ENCODE measurements around the gene ADGRB2. TPM values are rescaled to one million over a fixed set of nuclear protein-coding genes. Genes with fewer than 3 reads are reported as not detected.

The ADGRB2 gene
- total RNA-seq, 3 donors from 2014 or later, result 0.18 to 0.68 (median 0.65) TPM

DNA sequence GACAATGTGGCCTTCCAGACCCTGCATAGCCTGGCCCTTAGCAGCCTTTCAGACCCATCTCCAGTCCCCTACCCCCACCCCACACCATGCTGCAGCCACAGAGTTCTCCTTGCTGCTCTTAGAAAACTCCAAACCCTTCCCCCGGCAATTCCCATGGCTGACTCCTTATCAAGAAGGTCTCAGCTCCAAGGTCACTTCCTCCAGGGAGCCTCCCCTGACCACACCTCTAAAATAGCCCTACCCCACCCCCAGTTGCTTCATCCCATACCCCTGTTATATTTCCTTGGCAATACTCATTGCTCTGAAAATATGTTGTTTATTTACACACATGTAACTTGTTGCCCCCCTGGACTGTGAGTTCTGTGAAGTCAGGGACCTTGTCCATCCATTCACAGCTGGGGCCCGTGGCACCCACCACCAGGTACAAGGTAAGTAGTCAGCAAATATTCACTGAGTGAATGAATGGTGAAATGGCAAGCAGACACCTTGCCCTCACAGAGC is 4.3 kb upstream of the ADGRB2 start:
- DNase-seq (no peak), ATAC-seq (no peak)
- Mint-ChIP-seq H3K4me1 (ENCODE audit: low read depth) (peaks cover 51% of the 10 kb centered on the region), H3K36me3 (ENCODE audit: insufficient read depth) (no peaks in the 10 kb centered on the region), H3K4me3 (no peak overlapping the region), H3K9me3 (no peaks in the 10 kb centered on the region), H3K27me3 (ENCODE audit: low read depth) (peaks cover 9% of the 10 kb centered on the region)

DNA sequence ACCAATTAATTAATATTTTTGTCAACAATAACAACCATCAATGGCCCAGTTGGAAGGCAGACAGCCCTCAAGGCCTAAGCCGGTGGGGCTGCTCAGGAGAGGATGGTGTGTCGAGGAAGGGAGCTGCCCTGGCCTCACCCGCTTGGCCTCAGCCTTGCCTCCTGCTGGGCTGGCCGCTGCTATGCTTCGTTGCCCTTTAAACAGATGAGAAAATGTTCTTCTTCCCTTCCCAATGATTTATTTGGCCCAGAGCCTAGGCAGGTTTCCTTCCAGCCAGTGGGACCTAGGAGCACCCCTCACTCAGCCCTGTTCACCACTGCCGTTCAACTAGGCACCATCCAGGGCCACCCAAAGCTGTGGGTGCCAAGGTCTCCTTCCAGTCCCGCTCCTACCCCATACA is 3.1 kb upstream of the ADGRB2 start:
- Mint-ChIP-seq H3K36me3 (ENCODE audit: insufficient read depth) (no peaks in the 10 kb centered on the region), H3K9me3 (no peaks in the 10 kb centered on the region), H3K4me3 (no peak overlapping the region), H3K27me3 (ENCODE audit: low read depth) (peaks cover 9% of the 10 kb centered on the region), H3K4me1 (ENCODE audit: low read depth) (peaks cover 46% of the 10 kb centered on the region)
- ATAC-seq (no peak), DNase-seq (no peak)

DNA sequence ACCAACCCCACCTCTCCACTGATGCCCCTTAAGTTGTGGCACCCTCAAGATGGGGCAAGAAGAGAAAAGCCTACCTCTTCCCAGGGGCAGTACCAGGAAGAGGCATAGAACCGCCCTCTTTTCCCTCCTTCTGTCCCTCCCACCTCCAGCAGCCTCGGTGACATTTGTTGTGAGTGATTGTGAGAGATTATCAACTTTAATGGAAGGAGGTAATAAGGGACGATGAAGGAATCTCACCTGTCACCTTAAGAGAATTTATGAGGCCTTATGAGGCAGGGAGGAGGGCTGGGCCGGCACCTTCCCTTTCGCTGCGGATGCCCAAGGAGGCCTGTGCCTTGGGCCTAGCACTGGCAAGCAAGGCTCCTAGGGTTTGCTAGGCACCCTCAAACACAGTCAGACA is 1.4 kb upstream of the ADGRB2 start:
- no peaks in the 10 kb centered on the region for H3K36me3 Mint-ChIP-seq (ENCODE audit: insufficient read depth)
- H3K4me3 Mint-ChIP-seq, result no peak overlapping the region
- no peaks in the 10 kb centered on the region for H3K9me3 Mint-ChIP-seq
- H3K27me3 Mint-ChIP-seq (ENCODE audit: low read depth), result peaks cover 5% of the 10 kb centered on the region
- ATAC-seq (no peak), DNase-seq (no peak)
- peaks cover 36% of the 10 kb centered on the region for H3K4me1 Mint-ChIP-seq (ENCODE audit: low read depth)

DNA sequence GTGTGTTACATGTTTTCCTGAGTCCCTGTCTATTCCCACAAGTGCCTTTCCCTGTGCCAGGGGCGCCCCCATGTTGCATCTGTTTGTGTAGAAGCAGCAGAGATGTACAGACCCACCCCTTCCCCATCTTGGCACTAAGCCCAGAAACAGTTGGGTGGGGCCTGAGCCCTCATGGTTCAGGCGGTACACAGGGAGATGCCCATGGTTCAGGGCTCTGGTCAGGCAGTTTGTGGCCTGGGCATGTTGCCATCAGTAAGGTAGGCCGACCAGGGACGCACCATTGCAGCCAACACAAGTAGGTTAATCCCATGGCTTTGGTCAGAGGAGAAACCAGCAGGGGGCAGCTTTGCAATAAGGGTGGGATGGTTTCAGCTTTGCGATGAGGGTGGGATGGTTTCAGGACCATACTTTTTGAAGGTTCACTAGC is 914 bp upstream of the ADGRB2 start:
- ATAC-seq, result no peak
- H3K4me3 Mint-ChIP-seq, result peak overlapping the region; percentile 69
- H3K36me3 Mint-ChIP-seq (ENCODE audit: insufficient read depth), result no peaks in the 10 kb centered on the region
- peaks cover 5% of the 10 kb centered on the region for H3K27me3 Mint-ChIP-seq (ENCODE audit: low read depth)
- peaks cover 33% of the 10 kb centered on the region for H3K4me1 Mint-ChIP-seq (ENCODE audit: low read depth)
- no peak for DNase-seq
- H3K9me3 Mint-ChIP-seq, result no peaks in the 10 kb centered on the region

DNA sequence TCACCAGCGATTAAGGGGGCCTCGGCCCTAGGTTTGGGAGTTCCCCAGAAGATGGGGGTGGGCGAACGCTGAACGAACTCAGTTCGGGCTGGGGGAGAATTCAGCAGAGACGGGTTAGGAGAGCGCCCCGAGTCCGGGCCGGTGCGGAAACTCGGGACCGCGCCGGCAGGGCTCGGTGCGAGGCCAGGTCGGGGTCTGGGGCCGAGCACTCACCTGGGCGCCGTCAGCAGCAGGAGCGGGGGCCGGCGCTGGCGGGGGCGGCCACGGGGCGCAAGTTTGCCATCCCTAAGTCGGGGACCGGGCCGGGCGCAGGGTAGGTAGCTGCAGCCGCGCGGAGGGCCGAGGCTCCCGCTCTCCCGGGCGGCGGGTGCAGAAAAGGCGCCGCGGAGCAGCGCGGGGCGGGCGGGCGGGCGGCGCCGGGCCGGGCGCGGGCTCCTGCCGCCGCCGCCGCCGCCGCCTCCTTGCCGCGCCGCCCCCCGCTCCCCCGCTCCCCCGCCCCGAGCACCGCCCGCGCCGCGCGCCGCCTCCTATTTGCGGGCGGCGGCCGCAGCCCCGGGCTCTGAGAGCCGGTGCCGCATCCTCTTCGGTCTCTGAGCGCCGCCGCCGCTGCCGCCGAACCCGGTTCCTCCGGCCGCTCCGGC is 349 bp downstream of the ADGRB2 start:
- ATAC-seq (peak; percentile 15 to 16), DNase-seq (no peak)
- Mint-ChIP-seq H3K27me3 (ENCODE audit: low read depth) (peaks cover 5% of the 10 kb centered on the region), H3K36me3 (ENCODE audit: insufficient read depth) (no peaks in the 10 kb centered on the region), H3K4me3 (peak overlapping the region; percentile 75), H3K4me1 (ENCODE audit: low read depth) (peaks cover 21% of the 10 kb centered on the region), H3K9me3 (no peaks in the 10 kb centered on the region)

DNA sequence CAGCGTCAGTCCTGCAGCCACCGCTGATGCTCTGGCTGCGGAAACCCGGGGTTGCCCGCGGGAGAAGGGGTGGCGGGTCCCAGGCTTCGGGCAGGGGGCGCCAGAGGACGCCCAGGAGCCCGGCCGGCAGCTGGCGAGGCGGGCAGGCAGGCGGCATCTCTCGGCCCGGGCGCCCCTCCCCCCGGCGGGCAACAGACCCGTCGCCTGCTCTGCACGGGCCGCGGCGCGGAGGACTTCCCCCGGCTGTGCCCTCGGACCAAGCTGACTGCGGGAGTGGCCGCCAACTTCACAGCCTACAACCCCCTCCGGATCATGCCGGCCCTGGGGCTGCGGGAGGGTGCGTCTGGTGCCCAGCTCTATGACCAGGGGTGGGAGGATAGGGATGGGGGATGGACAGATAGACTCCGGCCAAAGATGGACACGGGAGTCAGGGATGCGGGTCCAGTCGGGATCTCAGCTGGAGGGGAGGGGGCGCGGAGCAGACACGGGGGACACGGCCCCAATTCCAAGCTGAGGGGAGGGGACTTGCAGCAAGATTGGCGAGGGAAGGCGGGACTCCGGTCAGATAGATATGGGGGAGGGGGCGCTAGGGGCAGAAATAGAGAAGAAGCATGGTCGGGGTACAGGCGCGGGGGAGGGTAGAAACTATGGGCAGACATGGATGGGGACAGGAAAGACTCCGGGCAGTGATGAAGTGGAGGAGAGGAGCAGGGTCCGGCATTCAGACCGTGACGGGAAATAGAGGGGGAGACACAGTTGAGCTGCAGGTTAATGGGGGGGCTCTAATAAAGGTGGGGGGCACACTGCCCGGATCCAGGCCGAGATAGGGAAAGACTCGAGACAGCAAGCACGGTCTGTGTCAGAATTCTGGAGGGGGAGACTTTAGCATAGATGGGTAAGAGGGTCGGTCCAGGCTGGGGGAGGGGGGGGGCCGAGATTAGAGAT is 1.1 kb downstream of the ADGRB2 start:
- DNase-seq (peak; percentile 60), ATAC-seq (peak; percentile 34 to 49)
- no peaks in the 10 kb centered on the region for H3K36me3 Mint-ChIP-seq (ENCODE audit: insufficient read depth)
- peak overlapping the region; percentile 75 for H3K4me3 Mint-ChIP-seq
- H3K27me3 Mint-ChIP-seq (ENCODE audit: low read depth), result peaks cover 5% of the 10 kb centered on the region
- peaks cover 17% of the 10 kb centered on the region for H3K4me1 Mint-ChIP-seq (ENCODE audit: low read depth)
- no peaks in the 10 kb centered on the region for H3K9me3 Mint-ChIP-seq

DNA sequence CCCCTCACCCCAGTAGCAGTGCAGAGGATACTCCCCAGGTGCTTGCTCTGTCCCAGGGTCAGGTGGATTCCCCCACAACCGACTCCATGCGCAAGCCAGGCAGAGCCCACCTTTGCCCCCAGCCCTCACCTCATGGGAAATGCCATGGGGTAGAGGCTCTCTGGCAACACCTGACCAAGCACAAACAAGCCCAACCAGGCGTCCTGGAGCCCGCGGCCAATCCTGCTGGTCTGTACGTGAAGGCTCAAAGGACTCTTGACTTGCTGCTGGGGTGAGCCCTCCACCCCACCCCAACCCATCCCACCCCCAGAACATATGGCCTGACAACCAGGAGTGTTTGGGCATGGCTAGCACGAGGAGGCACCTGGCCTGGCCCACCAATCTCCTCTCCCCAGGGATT is 1.8 kb downstream of the ADGRB2 start:
- peak overlapping the region; percentile 49 for H3K4me3 Mint-ChIP-seq
- DNase-seq (no peak), ATAC-seq (no peak)
- peaks cover 5% of the 10 kb centered on the region for H3K27me3 Mint-ChIP-seq (ENCODE audit: low read depth)
- no peaks in the 10 kb centered on the region for H3K36me3 Mint-ChIP-seq (ENCODE audit: insufficient read depth)
- no peaks in the 10 kb centered on the region for H3K9me3 Mint-ChIP-seq
- H3K4me1 Mint-ChIP-seq (ENCODE audit: low read depth), result peaks cover 17% of the 10 kb centered on the region

DNA sequence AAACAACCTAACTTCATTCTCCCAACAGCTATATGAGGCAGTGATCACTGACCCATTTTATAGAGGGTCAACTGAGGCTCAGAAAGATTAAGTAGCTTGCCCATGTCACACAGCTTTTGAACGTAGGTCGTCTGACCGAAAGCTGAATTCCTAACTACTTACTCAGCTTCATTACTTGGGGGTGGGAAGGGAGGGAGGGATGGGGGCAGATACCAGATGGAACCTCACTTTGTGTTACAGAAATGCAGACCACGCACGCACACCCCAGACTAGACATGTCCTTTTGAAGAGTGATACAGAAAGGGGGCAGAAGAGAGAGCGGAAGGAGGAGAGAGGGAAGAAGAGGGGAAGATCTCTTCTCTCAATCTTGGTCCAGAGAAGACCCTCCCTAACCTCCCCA is 2.3 kb downstream of the ADGRB2 start:
- peak overlapping the region; percentile 60 for H3K4me3 Mint-ChIP-seq
- ATAC-seq, result no peak

DNA sequence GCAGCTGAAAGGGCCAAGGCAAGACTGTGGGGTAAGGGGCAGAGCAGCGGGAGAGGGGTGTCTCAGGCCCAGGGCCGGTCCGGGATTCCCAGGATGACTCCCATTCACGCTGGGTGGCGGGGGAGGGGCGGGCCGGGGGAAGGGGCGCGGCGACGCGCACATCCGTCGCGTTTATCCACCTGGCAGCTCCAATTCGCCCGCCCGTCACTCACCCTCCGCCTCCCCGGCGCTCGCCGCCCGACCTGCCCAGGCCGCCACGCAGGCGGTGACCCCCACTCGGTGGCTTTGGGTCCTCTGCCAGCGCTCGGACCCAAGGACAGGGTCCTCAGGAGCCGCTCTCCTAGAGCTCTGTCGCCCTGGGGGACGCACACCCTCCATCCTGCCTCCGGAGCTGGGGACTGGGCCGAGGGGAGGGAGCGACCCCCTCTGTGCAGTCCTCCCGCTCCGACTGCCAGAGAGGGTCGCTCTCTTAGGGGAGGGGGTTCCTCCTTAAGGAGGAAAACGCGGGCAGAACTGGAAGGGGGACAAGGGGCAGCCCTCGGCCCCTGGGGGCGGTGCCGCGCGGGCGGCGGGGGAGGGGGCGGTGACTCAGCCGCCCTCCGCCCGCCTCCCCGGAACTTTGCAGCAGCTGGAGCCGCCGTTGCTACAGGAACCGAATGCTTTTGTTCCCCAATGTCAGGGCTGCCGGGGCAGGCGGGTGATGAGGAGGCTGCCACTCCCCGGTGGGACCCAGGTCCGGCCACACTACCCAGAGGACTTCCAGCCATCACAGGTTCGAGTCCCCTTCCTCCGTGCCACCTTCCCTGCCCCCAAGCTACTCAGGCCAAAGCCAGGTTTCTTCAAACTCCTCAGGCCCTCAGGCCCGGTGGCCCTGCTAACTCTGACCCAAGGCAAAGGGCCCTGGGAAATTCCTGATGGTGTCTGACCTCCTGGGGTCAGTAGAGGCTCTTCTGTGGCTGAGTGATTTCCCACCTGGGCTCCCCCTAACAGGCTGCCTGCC is 3.4 kb downstream of the ADGRB2 start:
- peaks cover 5% of the 10 kb centered on the region for H3K27me3 Mint-ChIP-seq (ENCODE audit: low read depth)

More for the DNA sequence above, 2.3 kb downstream of the ADGRB2 start:
- H3K9me3 Mint-ChIP-seq, result no peaks in the 10 kb centered on the region
- H3K27me3 Mint-ChIP-seq (ENCODE audit: low read depth), result peaks cover 5% of the 10 kb centered on the region
- no peaks in the 10 kb centered on the region for H3K36me3 Mint-ChIP-seq (ENCODE audit: insufficient read depth)
- peaks cover 17% of the 10 kb centered on the region for H3K4me1 Mint-ChIP-seq (ENCODE audit: low read depth)
- DNase-seq, result no peak

DNA sequence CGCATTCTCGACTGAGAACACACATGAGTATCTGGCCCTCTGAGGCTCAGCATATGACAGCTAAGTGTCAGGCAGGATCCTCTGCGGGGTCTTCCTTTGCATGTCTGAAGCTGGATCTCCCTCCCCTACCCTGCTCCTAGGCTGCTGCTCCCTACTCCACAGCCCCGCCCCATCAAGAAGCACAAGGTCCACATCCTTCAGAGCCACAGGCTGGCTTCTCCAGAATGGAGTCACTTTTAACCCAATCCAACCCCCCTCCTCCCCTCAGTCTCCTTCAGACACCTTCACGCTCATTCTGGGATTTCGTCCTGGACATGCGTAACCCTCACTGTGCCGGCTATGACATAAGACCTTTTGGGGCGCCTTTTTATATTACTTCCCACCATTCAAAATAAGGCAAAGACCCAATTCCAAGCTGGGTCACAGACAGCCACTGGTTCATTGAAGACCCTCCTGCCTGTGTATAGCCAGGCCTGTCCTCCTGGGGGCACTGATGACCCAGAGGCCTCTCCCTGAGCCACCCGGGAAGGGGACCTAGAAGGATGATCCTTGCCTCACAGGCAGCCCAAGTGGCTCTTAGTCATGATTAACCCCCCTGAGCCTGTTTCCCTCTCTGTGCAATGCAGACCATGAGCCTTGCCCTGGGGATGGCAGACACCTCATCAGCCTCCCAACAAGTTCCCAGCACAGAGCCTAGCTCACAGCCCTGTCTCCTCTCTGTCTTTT is 4.7 kb downstream of the ADGRB2 start:
- ATAC-seq (no peak), DNase-seq (no peak)
- Mint-ChIP-seq H3K36me3 (ENCODE audit: insufficient read depth) (no peaks in the 10 kb centered on the region), H3K4me1 (ENCODE audit: low read depth) (peaks cover 12% of the 10 kb centered on the region), H3K9me3 (no peaks in the 10 kb centered on the region), H3K27me3 (ENCODE audit: low read depth) (peaks cover 3% of the 10 kb centered on the region), H3K4me3 (peak overlapping the region; percentile 44)

More for the DNA sequence above, 3.4 kb downstream of the ADGRB2 start:
- H3K36me3 Mint-ChIP-seq (ENCODE audit: insufficient read depth), result no peaks in the 10 kb centered on the region
- ATAC-seq (peak; percentile 50 to 57), DNase-seq (peak; percentile 64)
- H3K4me3 Mint-ChIP-seq, result peak overlapping the region; percentile 61
- no peaks in the 10 kb centered on the region for H3K9me3 Mint-ChIP-seq
- H3K4me1 Mint-ChIP-seq (ENCODE audit: low read depth), result peaks cover 17% of the 10 kb centered on the region

DNA sequence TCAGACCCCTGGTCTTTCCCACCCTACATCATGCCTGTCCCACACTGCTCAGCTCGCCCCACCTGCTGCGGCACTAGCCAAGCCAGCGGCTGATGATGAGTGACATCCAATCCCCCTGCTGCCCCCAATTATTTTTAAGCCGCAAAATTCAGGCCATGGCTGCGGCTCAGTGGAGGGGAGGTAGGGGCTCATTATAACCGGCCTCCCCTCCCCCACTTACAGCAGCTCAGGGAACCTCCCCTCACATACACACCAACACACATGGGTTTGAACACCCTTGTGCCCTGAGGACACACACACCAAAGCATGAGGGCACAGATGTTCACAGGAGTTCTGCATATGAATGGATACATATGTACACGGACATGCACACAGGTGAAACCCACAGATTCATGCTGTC is 5.3 kb downstream of the ADGRB2 start:
- Mint-ChIP-seq H3K4me3 (no peak overlapping the region), H3K4me1 (ENCODE audit: low read depth) (peaks cover 12% of the 10 kb centered on the region), H3K9me3 (no peaks in the 10 kb centered on the region), H3K27me3 (ENCODE audit: low read depth) (peaks cover 3% of the 10 kb centered on the region), H3K36me3 (ENCODE audit: insufficient read depth) (no peaks in the 10 kb centered on the region)
- DNase-seq (no peak), ATAC-seq (no peak)

DNA sequence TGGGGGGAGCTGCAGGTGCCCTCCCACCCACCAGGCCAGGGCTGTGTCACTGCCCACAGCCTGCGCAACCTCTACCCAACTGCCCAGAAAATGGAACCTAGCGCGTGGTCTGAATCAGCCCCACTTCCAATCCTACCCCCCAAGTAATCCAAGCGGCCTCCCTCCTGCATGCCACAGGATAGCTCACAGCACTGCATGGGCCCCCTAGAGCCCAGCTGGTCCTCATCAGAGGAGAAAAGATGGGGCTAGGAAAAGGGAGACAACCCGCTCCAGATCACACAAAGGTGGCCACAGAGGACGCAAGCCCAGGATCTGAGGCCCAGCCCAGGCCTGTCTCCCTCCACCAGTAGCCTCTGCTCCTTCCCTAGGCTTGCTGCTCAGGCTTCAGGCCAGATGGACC is 6.2 kb downstream of the ADGRB2 start:
- H3K4me3 Mint-ChIP-seq, result no peak overlapping the region
- no peaks in the 10 kb centered on the region for H3K36me3 Mint-ChIP-seq (ENCODE audit: insufficient read depth)
- ATAC-seq (no peak), DNase-seq (no peak)
- H3K27me3 Mint-ChIP-seq (ENCODE audit: low read depth), result no peaks in the 10 kb centered on the region
- no peaks in the 10 kb centered on the region for H3K9me3 Mint-ChIP-seq
- peaks cover 7% of the 10 kb centered on the region for H3K4me1 Mint-ChIP-seq (ENCODE audit: low read depth)

DNA sequence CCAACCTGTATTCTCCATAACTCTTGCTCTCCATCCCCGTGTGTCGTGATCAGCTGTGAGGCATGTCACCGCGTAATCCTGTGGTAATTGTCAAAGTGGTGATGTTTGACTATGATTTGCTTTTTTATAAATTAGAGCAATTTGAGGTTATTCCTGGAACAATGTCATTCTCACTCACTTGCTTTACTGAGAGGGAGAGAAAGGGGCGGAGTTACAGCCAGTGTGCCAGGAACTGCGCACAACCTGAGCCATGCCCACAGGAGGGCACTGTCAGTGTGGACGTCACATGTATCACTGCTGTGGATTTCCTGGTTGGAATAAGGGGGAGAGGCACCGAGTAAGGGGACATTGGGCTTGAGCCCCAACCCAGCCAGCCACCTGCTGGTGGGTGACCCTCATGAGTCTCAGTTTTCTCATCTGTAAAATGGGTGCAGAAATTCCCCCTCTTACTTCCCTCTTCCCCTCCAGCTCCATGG is 6.9 kb downstream of the ADGRB2 start:
- H3K4me3 Mint-ChIP-seq, result no peak overlapping the region

More for the DNA sequence above, 6.9 kb downstream of the ADGRB2 start:
- ATAC-seq (no peak), DNase-seq (no peak)
- H3K27me3 Mint-ChIP-seq (ENCODE audit: low read depth), result no peaks in the 10 kb centered on the region
- H3K36me3 Mint-ChIP-seq (ENCODE audit: insufficient read depth), result no peaks in the 10 kb centered on the region
- no peaks in the 10 kb centered on the region for H3K9me3 Mint-ChIP-seq
- H3K4me1 Mint-ChIP-seq (ENCODE audit: low read depth), result peaks cover 10% of the 10 kb centered on the region
